K562 (cell line): ENCODE data around the gene DDX23. TPM values are rescaled to one million over a fixed set of nuclear protein-coding genes. Genes with fewer than 3 reads are reported as not detected.

ENCODE experiments used
- SRSF7 ChIP-seq: fragments of 200-400 bp; formaldehyde crosslinking; optimal IDR thresholded peaks from 2 replicates; pipeline ENCODE3; 2017; ENCODE audit warnings: mild to moderate bottlenecking, low read depth, low read length
- ZNF431 ChIP-seq: sonication (generic); formaldehyde crosslinking; IDR thresholded peaks from 2 replicates; pipeline ENCODE4 v1.8.0; 2022; ENCODE audit warnings: mild to moderate bottlenecking, missing genetic modification reagents
- polyA plus RNA-seq, 8 experiments: library from polyadenylated mRNA; depleted of rRNA in 4 of 8; stranded (reverse) in 5 of 8; unstranded in 3 of 8; fragments of >200 nt; fragmentation: Nextera tagmentation in 2 of 8; fragmentation: Illumina TruSeq in 1 of 8; extraction: Ambion mirVana in 2 of 8; extraction: Trizol in 1 of 8; gene quantifications; 2 replicates each; pipeline versions ENCODE4 v1.2.1 to v1.2.3, GENCODE V29; 2011 to 2014; ENCODE audit warnings: inconsistent platforms in 1 of 8, missing spikeins in 1 of 8
- total RNA-seq, 7 experiments: library from RNA; depleted of rRNA in 6 of 7; stranded (reverse); fragments of >200 nt in 6 of 7; fragmentation: Illumina TruSeq in 2 of 7; extraction: Trizol in 2 of 7; gene quantifications; 2 replicates each; pipeline versions ENCODE4 v1.2.1 to v1.2.3, GENCODE V29; 2011 to 2021; ENCODE audit warnings: low replicate concordance in 1 of 7
- TF ChIP-seq, protein P1 (sequence below): fragments of 250-450 bp; sonication (Bioruptor Pico); IDR thresholded peaks from 2 replicates; pipeline ENCODE4 v1.9.0; 2021; ENCODE audit warnings: mild to moderate bottlenecking, inconsistent platforms
- TF ChIP-seq, protein P2 (sequence below), 2 experiments: fragments of 150-350 bp in 1 of 2; IDR thresholded peaks; 2 replicates each; pipeline ENCODE4 v1.6.1; 2012 to 2016; ENCODE audit warnings: low read depth in 2 of 2, low read length in 2 of 2, mild to moderate bottlenecking in 1 of 2, moderate library complexity in 1 of 2

The DDX23 gene
- total and polyA plus RNA-seq, 9 of the 15 experiments (the other 6 are each of a cell fraction or from before 2014, with no cell fraction given): 32.4 to 138 (median 104) TPM

DNA sequence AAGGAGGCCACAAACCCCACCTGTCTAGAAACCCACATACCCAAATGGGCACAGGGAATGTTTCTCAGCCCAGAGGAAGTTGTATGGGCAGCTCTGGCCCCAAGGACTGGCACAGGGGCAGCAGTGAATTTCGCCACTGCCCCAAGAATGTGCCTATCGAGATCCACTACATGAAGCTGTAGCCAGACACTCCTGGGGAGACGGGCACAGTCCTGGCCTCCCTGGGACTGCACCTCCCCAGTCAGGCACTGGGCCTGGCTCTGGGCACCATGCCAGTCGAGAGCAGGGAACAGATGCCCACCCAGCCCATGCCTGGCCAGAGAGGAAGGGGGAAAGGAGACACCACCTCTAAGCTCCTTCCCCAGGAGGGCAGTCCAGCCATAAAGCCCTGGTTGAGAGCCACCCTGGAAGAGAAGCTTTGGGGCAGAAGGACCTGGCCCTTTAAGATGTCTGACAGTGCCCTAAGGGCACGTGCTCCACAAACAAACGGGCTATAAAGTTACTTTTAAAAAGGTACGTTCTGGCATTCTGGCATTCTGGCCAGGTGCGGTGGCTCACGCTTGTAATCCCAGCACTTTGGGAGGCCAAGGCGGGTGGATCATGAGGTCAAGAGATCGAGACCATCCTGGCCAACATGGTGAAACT is 71.5 kb downstream of the DDX23 start (continued):
- TF ChIP-seq, protein P1, sequence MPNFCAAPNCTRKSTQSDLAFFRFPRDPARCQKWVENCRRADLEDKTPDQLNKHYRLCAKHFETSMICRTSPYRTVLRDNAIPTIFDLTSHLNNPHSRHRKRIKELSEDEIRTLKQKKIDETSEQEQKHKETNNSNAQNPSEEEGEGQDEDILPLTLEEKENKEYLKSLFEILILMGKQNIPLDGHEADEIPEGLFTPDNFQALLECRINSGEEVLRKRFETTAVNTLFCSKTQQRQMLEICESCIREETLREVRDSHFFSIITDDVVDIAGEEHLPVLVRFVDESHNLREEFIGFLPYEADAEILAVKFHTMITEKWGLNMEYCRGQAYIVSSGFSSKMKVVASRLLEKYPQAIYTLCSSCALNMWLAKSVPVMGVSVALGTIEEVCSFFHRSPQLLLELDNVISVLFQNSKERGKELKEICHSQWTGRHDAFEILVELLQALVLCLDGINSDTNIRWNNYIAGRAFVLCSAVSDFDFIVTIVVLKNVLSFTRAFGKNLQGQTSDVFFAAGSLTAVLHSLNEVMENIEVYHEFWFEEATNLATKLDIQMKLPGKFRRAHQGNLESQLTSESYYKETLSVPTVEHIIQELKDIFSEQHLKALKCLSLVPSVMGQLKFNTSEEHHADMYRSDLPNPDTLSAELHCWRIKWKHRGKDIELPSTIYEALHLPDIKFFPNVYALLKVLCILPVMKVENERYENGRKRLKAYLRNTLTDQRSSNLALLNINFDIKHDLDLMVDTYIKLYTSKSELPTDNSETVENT: no peak
- TF ChIP-seq SRSF7 (no peak), ZNF431 (CRISPR knock-in tag) (no peak)
- TF ChIP-seq, protein P2, sequence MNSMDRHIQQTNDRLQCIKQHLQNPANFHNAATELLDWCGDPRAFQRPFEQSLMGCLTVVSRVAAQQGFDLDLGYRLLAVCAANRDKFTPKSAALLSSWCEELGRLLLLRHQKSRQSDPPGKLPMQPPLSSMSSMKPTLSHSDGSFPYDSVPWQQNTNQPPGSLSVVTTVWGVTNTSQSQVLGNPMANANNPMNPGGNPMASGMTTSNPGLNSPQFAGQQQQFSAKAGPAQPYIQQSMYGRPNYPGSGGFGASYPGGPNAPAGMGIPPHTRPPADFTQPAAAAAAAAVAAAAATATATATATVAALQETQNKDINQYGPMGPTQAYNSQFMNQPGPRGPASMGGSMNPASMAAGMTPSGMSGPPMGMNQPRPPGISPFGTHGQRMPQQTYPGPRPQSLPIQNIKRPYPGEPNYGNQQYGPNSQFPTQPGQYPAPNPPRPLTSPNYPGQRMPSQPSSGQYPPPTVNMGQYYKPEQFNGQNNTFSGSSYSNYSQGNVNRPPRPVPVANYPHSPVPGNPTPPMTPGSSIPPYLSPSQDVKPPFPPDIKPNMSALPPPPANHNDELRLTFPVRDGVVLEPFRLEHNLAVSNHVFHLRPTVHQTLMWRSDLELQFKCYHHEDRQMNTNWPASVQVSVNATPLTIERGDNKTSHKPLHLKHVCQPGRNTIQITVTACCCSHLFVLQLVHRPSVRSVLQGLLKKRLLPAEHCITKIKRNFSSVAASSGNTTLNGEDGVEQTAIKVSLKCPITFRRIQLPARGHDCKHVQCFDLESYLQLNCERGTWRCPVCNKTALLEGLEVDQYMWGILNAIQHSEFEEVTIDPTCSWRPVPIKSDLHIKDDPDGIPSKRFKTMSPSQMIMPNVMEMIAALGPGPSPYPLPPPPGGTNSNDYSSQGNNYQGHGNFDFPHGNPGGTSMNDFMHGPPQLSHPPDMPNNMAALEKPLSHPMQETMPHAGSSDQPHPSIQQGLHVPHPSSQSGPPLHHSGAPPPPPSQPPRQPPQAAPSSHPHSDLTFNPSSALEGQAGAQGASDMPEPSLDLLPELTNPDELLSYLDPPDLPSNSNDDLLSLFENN (IDR thresholded peaks at IDR 0.05; ENCODE audit: low read depth in 2 of 2, low read length in 2 of 2): no peak
- TF ChIP-seq, all 486 proteins: peak for 0
